Neural progenitor cell (in vitro differentiated cells): ENCODE results near the gene FAM20A.

Experiments
- CTCF ChIP-seq: fragments of 200-600 bp; sonication (generic); IDR thresholded peaks from 2 replicates; pipeline ENCODE4 v1.5.1; 2017; ENCODE audit warnings: antibody characterized with exemption, mild to moderate bottlenecking
- EZH2phosphoT487 ChIP-seq: fragments of 200-600 bp; sonication (generic); IDR thresholded peaks from 2 replicates; pipeline ENCODE4 v1.6.1; 2017; ENCODE audit warnings: antibody characterized with exemption

GRCh38 chr17:68513932-68514331, 87.2 kb downstream of the FAM20A start:
- TF ChIP-seq CTCF (no peak), EZH2phosphoT487 (no peak)
